H1 (cell line): ENCODE measurements around the gene ERICH3. TPM values are rescaled to one million over a fixed set of nuclear protein-coding genes. Genes with fewer than 3 reads are reported as not detected.

Experiments used
- CTCF ChIA-PET: fragments of 300-600 bp; sonication (Branson Sonifier 250); formaldehyde crosslinking; loops from one replicate; lab custom pipeline; 2021; ENCODE audit not compliant: partially characterized antibody; lab: Charles Lee
- POLR2A ChIA-PET: fragments of 300-600 bp; sonication (Branson Sonifier 250); formaldehyde crosslinking; loops from one replicate; lab custom pipeline; 2021; ENCODE audit warnings: inconsistent platforms; ENCODE audit not compliant: partially characterized antibody; lab: Charles Lee
- DNase-seq, 2 experiments: peaks; one replicate each; pipeline versions ENCODE4 v3.0.0 to v3.0.0-alpha.2; 2010 to 2022; ENCODE audit warnings: low spot score in 2 of 2, low read depth in 1 of 2, mixed read lengths in 1 of 2
- FAIRE-seq: peaks from 2 replicates; lab custom pipeline; 2011; peaks lifted over from hg19 to GRCh38; lab: Jason Lieb, UNC
- H2AFZ ChIP-seq: 2 replicates; pipeline ENCODE4 v1.8.1; 2012; ENCODE audit warnings: low read length, inconsistent platforms
- H2AK5ac ChIP-seq: 2 replicates; pipeline ENCODE4 v1.6.1; 2013; ENCODE audit warnings: low read depth, low read length
- H2BK120ac ChIP-seq: replicated peaks from 2 replicates; pipeline ENCODE3; 2013; ENCODE audit warnings: low read depth, low read length, inconsistent platforms
- H2BK12ac ChIP-seq: 2 replicates; pipeline ENCODE4 v1.6.1; 2013; ENCODE audit warnings: low read depth, low read length
- H2BK15ac ChIP-seq: 2 replicates; pipeline ENCODE4 v1.6.1; 2013; ENCODE audit warnings: low read length
- H2BK20ac ChIP-seq: 2 replicates; pipeline ENCODE4 v1.6.1; 2013; ENCODE audit warnings: low read length
- H2BK5ac ChIP-seq: 2 replicates; pipeline ENCODE4 v1.6.1; 2013; ENCODE audit warnings: low read depth, low read length
- H3K14ac ChIP-seq: 2 replicates; pipeline ENCODE4 v1.6.1; 2013; ENCODE audit warnings: inconsistent platforms; ENCODE audit not compliant: insufficient read length
- H3K18ac ChIP-seq: 2 replicates; pipeline ENCODE4 v1.6.1; 2013; ENCODE audit warnings: low read length; ENCODE audit errors: extremely low read depth
- H3K23ac ChIP-seq: 2 replicates; pipeline ENCODE4 v1.6.1; 2013; ENCODE audit warnings: inconsistent platforms; ENCODE audit not compliant: insufficient read length
- H3K23me2 ChIP-seq: 2 replicates; pipeline ENCODE4 v1.6.1; 2013; ENCODE audit warnings: low read depth, low read length
- H3K27ac ChIP-seq: 2 replicates; pipeline ENCODE4 v1.6.1; 2011; ENCODE audit warnings: low read depth, low read length, inconsistent platforms
- H3K27me3 ChIP-seq, 4 experiments: replicated peaks in 1 of 4; 1 replicate in 1 of 4; 2 replicates in 3 of 4; pipeline versions ENCODE4 v1.6.1 to v1.8.1; 2011 to 2013; ENCODE audit warnings: low read length in 3 of 4, mild to moderate bottlenecking in 3 of 4, inconsistent platforms in 2 of 4, mixed read lengths in 2 of 4, moderate library complexity in 1 of 4; ENCODE audit not compliant: control insufficient read depth in 3 of 4, insufficient read depth in 3 of 4; ENCODE audit errors: extremely low read depth in 1 of 4
- H3K36me3 ChIP-seq, 4 experiments: 2 replicates each; pipeline versions ENCODE4 v1.6.1 to v1.8.1; 2011 to 2013; ENCODE audit warnings: mild to moderate bottlenecking in 4 of 4, low read length in 3 of 4, moderate library complexity in 2 of 4, control low read depth in 1 of 4, inconsistent platforms in 1 of 4; ENCODE audit not compliant: insufficient read depth in 4 of 4, control insufficient read depth in 2 of 4
- H3K4ac ChIP-seq: replicated peaks from 2 replicates; pipeline ENCODE3; 2013; ENCODE audit warnings: low read length, low read depth, mixed read lengths, inconsistent platforms; ENCODE audit not compliant: insufficient read length
- H3K4me1 ChIP-seq, 4 experiments: replicated peaks in 1 of 4; 1 replicate in 1 of 4; 2 replicates in 3 of 4; pipeline versions ENCODE4 v1.6.1 to v1.8.1; 2011 to 2013; ENCODE audit warnings: low read length in 3 of 4, inconsistent platforms in 2 of 4, mixed read lengths in 1 of 4; ENCODE audit not compliant: insufficient read depth in 4 of 4, control insufficient read depth in 3 of 4
- H3K4me2 ChIP-seq, 2 experiments: 2 replicates each; pipeline versions ENCODE4 v1.6.1 to v1.8.1; 2011 to 2013; ENCODE audit warnings: low read depth in 2 of 2, low read length in 2 of 2, control low read depth in 1 of 2, inconsistent platforms in 1 of 2, mild to moderate bottlenecking in 1 of 2; ENCODE audit not compliant: insufficient read depth in 1 of 2
- H3K4me3 ChIP-seq, 4 experiments: fragments of 200-600, 300-600 bp in 1 of 4; sonication (generic), shearing (Covaris generic), sonication (Bioruptor Twin) in 1 of 4; 2 replicates each; pipeline versions ENCODE4 v1.5.1 to v1.8.1; 2011 to 2016; ENCODE audit warnings: low read length in 4 of 4, low read depth in 3 of 4, control low read depth in 2 of 4, inconsistent platforms in 2 of 4, mild to moderate bottlenecking in 2 of 4, mixed read lengths in 1 of 4, moderate library complexity in 1 of 4; ENCODE audit not compliant: insufficient read depth in 2 of 4; ENCODE audit errors: extremely low read depth in 1 of 4
- H3K56ac ChIP-seq: replicated peaks from 2 replicates; pipeline ENCODE3; 2013; ENCODE audit warnings: low read depth, mild to moderate bottlenecking, mixed read lengths, low read length, inconsistent platforms; ENCODE audit not compliant: insufficient read length
- H3K79me1 ChIP-seq: 2 replicates; pipeline ENCODE4 v1.6.1; 2013; ENCODE audit warnings: low read depth, low read length, control low read depth
- H3K79me2 ChIP-seq, 2 experiments: 2 replicates each; pipeline versions ENCODE4 v1.6.1 to v1.8.1; 2012 to 2013; ENCODE audit warnings: low read length in 2 of 2, mild to moderate bottlenecking in 2 of 2, inconsistent platforms in 1 of 2; ENCODE audit not compliant: insufficient read depth in 2 of 2, control insufficient read depth in 1 of 2
- H3K9ac ChIP-seq, 4 experiments: replicated peaks in 1 of 4; 1 replicate in 1 of 4; 2 replicates in 3 of 4; pipeline versions ENCODE4 v1.6.1 to v1.8.1; 2011 to 2013; ENCODE audit warnings: low read depth in 3 of 4, low read length in 3 of 4, control low read depth in 2 of 4, mild to moderate bottlenecking in 2 of 4, moderate library complexity in 2 of 4, inconsistent platforms in 1 of 4; ENCODE audit errors: extremely low read depth in 1 of 4
- H3K9me3 ChIP-seq, 2 experiments: 2 replicates each; pipeline versions ENCODE4 v1.6.1 to v1.8.1; 2012 to 2013; ENCODE audit warnings: mild to moderate bottlenecking in 2 of 2, moderate library complexity in 2 of 2, control low read depth in 1 of 2, inconsistent platforms in 1 of 2, low read depth in 1 of 2, low read length in 1 of 2, mixed read lengths in 1 of 2; ENCODE audit not compliant: insufficient read depth in 2 of 2
- H4K20me1 ChIP-seq, 2 experiments: replicated peaks in 1 of 2; 2 replicates each; pipeline versions ENCODE3 to v1.8.1; 2011 to 2013; ENCODE audit warnings: inconsistent platforms in 2 of 2, low read length in 2 of 2, mild to moderate bottlenecking in 1 of 2; ENCODE audit not compliant: insufficient read depth in 2 of 2, control insufficient read depth in 1 of 2
- H4K5ac ChIP-seq: 2 replicates; pipeline ENCODE4 v1.6.1; 2013; ENCODE audit warnings: low read length, low read depth, mixed read lengths, inconsistent platforms; ENCODE audit not compliant: insufficient read length
- H4K8ac ChIP-seq: 2 replicates; pipeline ENCODE4 v1.8.0; 2013; ENCODE audit warnings: mild to moderate bottlenecking, moderate library complexity, low read length, inconsistent platforms; ENCODE audit not compliant: insufficient read depth; ENCODE audit errors: extremely low read depth
- H4K91ac ChIP-seq: replicated peaks from 2 replicates; pipeline ENCODE3; 2013; ENCODE audit warnings: low read length, mixed read lengths, inconsistent platforms; ENCODE audit not compliant: insufficient read length
- ATF2 ChIP-seq: IDR thresholded peaks from 2 replicates; pipeline ENCODE4 v1.6.1; 2012; ENCODE audit warnings: low read length, inconsistent platforms
- BACH1 ChIP-seq: IDR thresholded peaks from 2 replicates; pipeline ENCODE4 v1.6.1; 2012; ENCODE audit warnings: low read length, improper control_type of control experiment
- CEBPB ChIP-seq: IDR thresholded peaks from 2 replicates; pipeline ENCODE4 v1.6.1; 2012; ENCODE audit warnings: low read depth, low read length
- CHD1 ChIP-seq: IDR thresholded peaks from 2 replicates; pipeline ENCODE4 v1.6.1; 2012; ENCODE audit warnings: low read depth, low read length, improper control_type of control experiment
- CREB1 ChIP-seq: IDR thresholded peaks from 2 replicates; pipeline ENCODE4 v1.6.1; 2012; ENCODE audit warnings: inconsistent platforms
- EP300 ChIP-seq, 2 experiments: IDR thresholded peaks; 1 replicate in 1 of 2; 2 replicates in 1 of 2; pipeline ENCODE4 v1.6.1; 2011 to 2012; ENCODE audit warnings: low read depth in 2 of 2, low read length in 2 of 2, mild to moderate bottlenecking in 2 of 2, borderline replicate concordance in 1 of 2, inconsistent platforms in 1 of 2, moderate library complexity in 1 of 2
- KDM5A ChIP-seq: fragments of 200-600 bp; IDR thresholded peaks from 2 replicates; pipeline ENCODE4 v1.7.1; 2012; ENCODE audit warnings: mild to moderate bottlenecking, low read length, inconsistent platforms, mixed read lengths
- RAD21 ChIP-seq, 2 experiments: IDR thresholded peaks in 1 of 2; conservative IDR thresholded peaks in 1 of 2; 2 replicates each; pipeline ENCODE4 v1.6.1; 2011; ENCODE audit warnings: low read depth in 2 of 2, low read length in 2 of 2, improper control_type of control experiment in 1 of 2, inconsistent platforms in 1 of 2, mild to moderate bottlenecking in 1 of 2, moderate library complexity in 1 of 2
- ZNF274 ChIP-seq: IDR thresholded peaks from 2 replicates; pipeline ENCODE4 v1.7.0; 2012; ENCODE audit warnings: low read length, borderline replicate concordance; ENCODE audit errors: extremely low read depth
- WGBS, 2 experiments: shearing (Covaris generic) in 1 of 2; methylation state at CpG; one replicate each; pipeline versions ENCODE4 v1.1.6 to v1.1.7; 2013 to 2015; ENCODE audit warnings: low lambda C conversion rate in 2 of 2, mixed read lengths in 2 of 2, inconsistent platforms in 1 of 2, low coverage in 1 of 2, missing lambda C conversion rate in 1 of 2; ENCODE audit not compliant: insufficient replicate concordance in 2 of 2, insufficient coverage in 1 of 2, insufficient read length in 1 of 2; ENCODE audit errors: extremely low coverage in 1 of 2, missing lambda C conversion rate in 1 of 2; 5-methylcytosine and 5-hydroxymethylcytosine counted together
- polyA plus RNA-seq, 7 experiments: library from polyadenylated mRNA; depleted of rRNA in 3 of 7; stranded (reverse) in 5 of 7; unstranded in 2 of 7; fragments of >200 nt in 5 of 7; fragments of 200-250 nt in 2 of 7; gene quantifications; 1 replicate in 5 of 7; 2 replicates in 1 of 7; 4 replicates in 1 of 7; pipeline versions ENCODE4 v1.2.1 to v1.2.3, GENCODE V29; 2011 to 2013; ENCODE audit warnings: missing spikeins in 2 of 7, mixed read lengths in 2 of 7
- total RNA-seq: library from RNA; stranded (reverse); fragmentation: NEBNext Ultra II Directional; extraction: Animal tissue kit (Norgen Biotek cat#: 25700); gene quantifications from 2 replicates; pipeline ENCODE4 v1.2.1, GENCODE V29; 2021
- TF ChIP-seq, protein P1 (sequence below), 3 experiments: IDR thresholded peaks; 1 replicate in 2 of 3; 2 replicates in 1 of 3; pipeline versions ENCODE4 v1.5.1 to v1.6.1; 2011; ENCODE audit warnings: low read length in 3 of 3, mild to moderate bottlenecking in 3 of 3, inconsistent platforms in 2 of 3, low read depth in 1 of 3, moderate library complexity in 1 of 3; ENCODE audit not compliant: insufficient read depth in 1 of 3; ENCODE audit errors: control extremely low read depth in 1 of 3

ERICH3 gene
- total and polyA plus RNA-seq, 2 of the 8 experiments (the other 6 are each of a cell fraction or from before 2014, with no cell fraction given), result 0.02 TPM; not detected in 1

DNA sequence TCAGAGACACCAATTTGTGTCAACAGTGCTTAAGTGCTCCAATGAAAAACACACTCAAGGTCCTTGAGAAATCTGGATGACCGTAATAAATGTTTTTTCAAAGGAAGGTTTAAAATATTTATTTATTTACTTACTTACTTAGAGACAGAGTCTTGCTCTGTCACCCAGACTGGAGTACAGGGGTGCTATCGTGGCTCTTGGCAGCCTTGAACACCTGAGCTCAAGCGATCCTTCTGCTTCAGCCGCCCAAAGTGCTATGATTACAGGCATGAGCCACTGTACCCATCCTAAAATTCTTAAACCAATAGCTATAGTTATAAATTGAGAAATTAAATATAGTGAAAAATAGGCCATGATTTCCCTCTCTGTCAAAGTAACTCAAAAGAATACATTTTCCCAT, 17.3 kb upstream of the ERICH3 start:
- WGBS, 2 experiments, result 94% methylated on average over 4 of the region's 4 CpGs; no CpG with 5 or more reads in 1 of the 2 experiments
- CTCF ChIA-PET, result interaction anchor here (0.6 to 2.8 kb wide), 20 partner anchors 11 to 1205 kb away, joined by 3 to 23 read pairs (median 4); partner anchors contain the start of genes CRYZ and TYW3
- TF ChIP-seq CREB1 (no peak), RAD21 (IDR thresholded peaks at IDR 0.05 in 1 of 2, conservative IDR thresholded peaks at IDR 0.05 in 1 of 2; ENCODE audit: low read depth in 2 of 2, low read length in 2 of 2) (no peak), CHD1 (no peak), KDM5A (no peak), ZNF274 (no peak), EP300 (IDR thresholded peaks at IDR 0.05; ENCODE audit: borderline replicate concordance in 1 of 2, low read depth in 2 of 2, low read length in 2 of 2) (no peak), CEBPB (no peak), BACH1 (no peak), ATF2 (no peak)
- TF ChIP-seq, protein P1, sequence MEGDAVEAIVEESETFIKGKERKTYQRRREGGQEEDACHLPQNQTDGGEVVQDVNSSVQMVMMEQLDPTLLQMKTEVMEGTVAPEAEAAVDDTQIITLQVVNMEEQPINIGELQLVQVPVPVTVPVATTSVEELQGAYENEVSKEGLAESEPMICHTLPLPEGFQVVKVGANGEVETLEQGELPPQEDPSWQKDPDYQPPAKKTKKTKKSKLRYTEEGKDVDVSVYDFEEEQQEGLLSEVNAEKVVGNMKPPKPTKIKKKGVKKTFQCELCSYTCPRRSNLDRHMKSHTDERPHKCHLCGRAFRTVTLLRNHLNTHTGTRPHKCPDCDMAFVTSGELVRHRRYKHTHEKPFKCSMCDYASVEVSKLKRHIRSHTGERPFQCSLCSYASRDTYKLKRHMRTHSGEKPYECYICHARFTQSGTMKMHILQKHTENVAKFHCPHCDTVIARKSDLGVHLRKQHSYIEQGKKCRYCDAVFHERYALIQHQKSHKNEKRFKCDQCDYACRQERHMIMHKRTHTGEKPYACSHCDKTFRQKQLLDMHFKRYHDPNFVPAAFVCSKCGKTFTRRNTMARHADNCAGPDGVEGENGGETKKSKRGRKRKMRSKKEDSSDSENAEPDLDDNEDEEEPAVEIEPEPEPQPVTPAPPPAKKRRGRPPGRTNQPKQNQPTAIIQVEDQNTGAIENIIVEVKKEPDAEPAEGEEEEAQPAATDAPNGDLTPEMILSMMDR (IDR thresholded peaks at IDR 0.05; ENCODE audit: control extremely low read depth in 1 of 3, insufficient read depth in 1 of 3, low read depth in 1 of 3, low read length in 3 of 3), result no peak

More for the DNA sequence above, 17.3 kb upstream of the ERICH3 start:
- no peak overlapping the region for H3K18ac ChIP-seq
- H2BK20ac ChIP-seq, result no peak overlapping the region
- H4K20me1 ChIP-seq, result no peaks in the 10 kb centered on the region
- FAIRE-seq (no peak), DNase-seq (no peak)
- H2BK15ac ChIP-seq, result no peak overlapping the region
- H3K4ac ChIP-seq, result no peak overlapping the region
- no peak overlapping the region for H3K27ac ChIP-seq
- H2BK12ac ChIP-seq, result no peak overlapping the region
- H3K9ac ChIP-seq, result no peak overlapping the region
- H3K23ac ChIP-seq, result no peak overlapping the region
- H4K5ac ChIP-seq, result no peak overlapping the region
- H3K9me3 ChIP-seq, result no peaks in the 10 kb centered on the region
- no peaks in the 10 kb centered on the region for H3K79me2 ChIP-seq
- H3K79me1 ChIP-seq, result no peaks in the 10 kb centered on the region
- H3K4me2 ChIP-seq, result no peak overlapping the region
- no peak overlapping the region for H4K91ac ChIP-seq
- no peaks in the 10 kb centered on the region for H3K27me3 ChIP-seq
- H2BK5ac ChIP-seq, result no peak overlapping the region
- POLR2A ChIA-PET, result no interaction called here
- no peak overlapping the region; the same call in 1 of the 2 replicates for H4K8ac ChIP-seq
- H2AK5ac ChIP-seq, result no peak overlapping the region
- H2AFZ ChIP-seq, result no peak overlapping the region
- no peaks in the 10 kb centered on the region; a peak in 2 of 7 replicates for H3K4me1 ChIP-seq
- no peak overlapping the region for H2BK120ac ChIP-seq
- no peak overlapping the region for H3K14ac ChIP-seq
- H3K23me2 ChIP-seq, result no peaks in the 10 kb centered on the region
- H3K36me3 ChIP-seq, result no peaks in the 10 kb centered on the region
- H3K56ac ChIP-seq, result no peak overlapping the region
- H3K4me3 ChIP-seq, result no peak overlapping the region
